Measurements from ENCODE around the gene TDRD12.

The TDRD12 gene

GRCh38 chr19:32748497-32748896 is 28.9 kb downstream of the TDRD12 start:
- TF ChIP-seq NFIC (IDR thresholded peaks at IDR 0.05) (no peak), ZBTB7A (IDR thresholded peaks at IDR 0.05; ENCODE audit: low read depth) (no peak), YY1 (IDR thresholded peaks at IDR 0.05; ENCODE audit: low read depth) (no peak)

GRCh38 chr19:32748948-32749347 is 29.4 kb downstream of the TDRD12 start:
- TF ChIP-seq FOXM1 (IDR thresholded peaks at IDR 0.05; ENCODE audit: borderline replicate concordance, low read depth) (no peak), REST (IDR thresholded peaks at IDR 0.05; ENCODE audit: low read depth) (no peak), RAD21 (IDR thresholded peaks at IDR 0.05; ENCODE audit: low read depth) (no peak), TCF12 (IDR thresholded peaks at IDR 0.05; ENCODE audit: low read depth) (no peak), YY1 (IDR thresholded peaks at IDR 0.05; ENCODE audit: low read depth) (no peak), TAF1 (IDR thresholded peaks at IDR 0.05; ENCODE audit: low read depth) (no peak), USF1 (IDR thresholded peaks at IDR 0.05) (no peak), EGR1 (IDR thresholded peaks at IDR 0.05) (no peak), ZBTB7A (IDR thresholded peaks at IDR 0.05; ENCODE audit: low read depth) (no peak), TEAD4 (IDR thresholded peaks at IDR 0.05) (no peak)

GRCh38 chr19:32749361-32749760 is 29.8 kb downstream of the TDRD12 start:
- no peak for TF ChIP-seq FOXM1 (IDR thresholded peaks at IDR 0.05; ENCODE audit: borderline replicate concordance, low read depth)
- no peak for TF ChIP-seq CREB1 (IDR thresholded peaks at IDR 0.05; ENCODE audit: low read depth)
- no peak for TF ChIP-seq TAF1 (IDR thresholded peaks at IDR 0.05; ENCODE audit: low read depth)
- no peak for TF ChIP-seq EP300 (IDR thresholded peaks at IDR 0.05; ENCODE audit: borderline replicate concordance)
- no peak for TF ChIP-seq NFIC (IDR thresholded peaks at IDR 0.05)

- TF ChIP-seq TAF1 (IDR thresholded peaks at IDR 0.05; ENCODE audit: low read depth) (no peak), NFIC (IDR thresholded peaks at IDR 0.05) (no peak), CEBPB (IDR thresholded peaks at IDR 0.05) (no peak), EP300 (IDR thresholded peaks at IDR 0.05; ENCODE audit: borderline replicate concordance) (no peak), RAD21 (IDR thresholded peaks at IDR 0.05; ENCODE audit: low read depth) (no peak), REST (IDR thresholded peaks at IDR 0.05; ENCODE audit: low read depth) (no peak), ZBTB7A (IDR thresholded peaks at IDR 0.05; ENCODE audit: low read depth) (no peak), MAX (IDR thresholded peaks at IDR 0.05) (no peak), TCF12 (IDR thresholded peaks at IDR 0.05; ENCODE audit: low read depth) (no peak)
Observed at GRCh38 chr19:32750441-32751055, 31.0 kb downstream of the TDRD12 start.

- TF ChIP-seq EGR1 (IDR thresholded peaks at IDR 0.05) = no peak
- TF ChIP-seq ZBTB7A (IDR thresholded peaks at IDR 0.05; ENCODE audit: low read depth) = no peak
- TF ChIP-seq RAD21 (IDR thresholded peaks at IDR 0.05; ENCODE audit: low read depth) = no peak
- no peak for TF ChIP-seq EP300 (IDR thresholded peaks at IDR 0.05; ENCODE audit: borderline replicate concordance)
- no peak for TF ChIP-seq USF1 (IDR thresholded peaks at IDR 0.05)
- TF ChIP-seq FOXM1 (IDR thresholded peaks at IDR 0.05; ENCODE audit: borderline replicate concordance, low read depth) = no peak
- no peak for TF ChIP-seq MAX (IDR thresholded peaks at IDR 0.05)
- no peak for TF ChIP-seq NFIC (IDR thresholded peaks at IDR 0.05)
- no peak for TF ChIP-seq TAF1 (IDR thresholded peaks at IDR 0.05; ENCODE audit: low read depth)
- TF ChIP-seq CEBPB (IDR thresholded peaks at IDR 0.05) = no peak
- no peak for TF ChIP-seq TEAD4 (IDR thresholded peaks at IDR 0.05)
- no peak for TF ChIP-seq YY1 (IDR thresholded peaks at IDR 0.05; ENCODE audit: low read depth)
- no peak for TF ChIP-seq REST (IDR thresholded peaks at IDR 0.05; ENCODE audit: low read depth)
- TF ChIP-seq CREB1 (IDR thresholded peaks at IDR 0.05; ENCODE audit: low read depth) = no peak
- TF ChIP-seq TCF12 (IDR thresholded peaks at IDR 0.05; ENCODE audit: low read depth) = no peak
Observed at GRCh38 chr19:32751066-32751465, 31.5 kb downstream of the TDRD12 start.
